T-cell (primary cell): ENCODE results near the gene RRP9. TPM values are rescaled to one million over a fixed set of nuclear protein-coding genes. Genes with fewer than 3 reads are reported as not detected.
"Not testable (repeated sequence)": the region's sequence is repeated elsewhere in the genome, so short reads cannot be mapped to it uniquely, and the experiment has no call there.

ENCODE experiments used
- ATAC-seq, 4 experiments: fragments of 200-7000 bp in 3 of 4; fragments of 150-1000 bp in 1 of 4; cut with Tn5 transposase; replicated peaks in 1 of 4; 1 replicate in 3 of 4; 2 replicates in 1 of 4; pipeline ENCODE4 v1.10.0; 2021; ENCODE audit warnings: moderate library complexity in 3 of 4, mild to moderate bottlenecking in 2 of 4, moderate number of reproducible peaks in 1 of 4
- CTCF ChIA-PET, 2 donors: fragments of 300-600 bp; sonication (Branson Sonifier 250); formaldehyde crosslinking; loops; one replicate each; lab custom pipeline; 2022; ENCODE audit warnings: antibody characterized with exemption in 2 of 2; lab: Charles Lee
- POLR2A ChIA-PET, 2 donors: fragments of 300-600 bp; sonication (Branson Sonifier 250); formaldehyde crosslinking; loops; one replicate each; lab custom pipeline; 2022; ENCODE audit warnings: antibody characterized with exemption in 2 of 2; lab: Charles Lee
- DNase-seq, 35 experiments: peaks; one replicate each; pipeline versions ENCODE4 v3.0.0 to v3.0.0-alpha.2; 2013 to 2023
- H3K27ac ChIP-seq: one replicate; pipeline ENCODE4 v1.5.1; 2013; ENCODE audit warnings: low read length
- H3K27me3 ChIP-seq, 2 experiments: replicated peaks in 1 of 2; 1 replicate in 1 of 2; 2 replicates in 1 of 2; pipeline versions ENCODE4 v1.6.1 to v1.7.0; 2013; ENCODE audit warnings: low read length in 1 of 2, mixed read lengths in 1 of 2; ENCODE audit not compliant: control insufficient read depth in 2 of 2, insufficient read depth in 2 of 2; ENCODE audit errors: extremely low read depth in 1 of 2
- H3K36me3 ChIP-seq, 2 donors: 1 replicate in 1 of 2; 2 replicates in 1 of 2; pipeline versions ENCODE4 v1.6.1 to v1.7.0; 2013; ENCODE audit warnings: low read length in 1 of 2; ENCODE audit not compliant: control insufficient read depth in 2 of 2, insufficient read depth in 1 of 2; ENCODE audit errors: extremely low read depth in 1 of 2
- H3K4me1 ChIP-seq, 2 experiments: 1 replicate in 1 of 2; 2 replicates in 1 of 2; pipeline versions ENCODE4 v1.6.1 to v1.7.0; 2013; ENCODE audit warnings: low read length in 2 of 2, mixed read lengths in 1 of 2; ENCODE audit not compliant: insufficient read depth in 2 of 2, control insufficient read depth in 1 of 2; ENCODE audit errors: extremely low read depth in 1 of 2
- H3K4me3 ChIP-seq, 2 donors: 1 replicate in 1 of 2; 2 replicates in 1 of 2; pipeline versions ENCODE4 v1.5.1 to v1.7.0; 2013; ENCODE audit warnings: mild to moderate bottlenecking in 2 of 2, low read length in 1 of 2, moderate library complexity in 1 of 2; ENCODE audit not compliant: control insufficient read depth in 1 of 2; ENCODE audit errors: extremely low read depth in 1 of 2
- H3K9me3 ChIP-seq: 2 replicates; pipeline ENCODE4 v1.7.0; 2013
- H3K27ac Mint-ChIP-seq, 2 donors: one replicate each; pipeline ENCODE4 v1.8.0; 2020 to 2021; ENCODE audit warnings: mild to moderate bottlenecking in 2 of 2, mixed read lengths in 2 of 2
- H3K27me3 Mint-ChIP-seq, 2 donors: one replicate each; pipeline ENCODE4 v1.8.0; 2021 to 2022; ENCODE audit warnings: mixed read lengths in 2 of 2
- H3K36me3 Mint-ChIP-seq: one replicate; pipeline ENCODE4 v1.8.0; 2021; ENCODE audit warnings: mixed read lengths
- H3K4me1 Mint-ChIP-seq, 3 donors: one replicate each; pipeline ENCODE4 v1.8.0; 2020 to 2022; ENCODE audit warnings: mixed read lengths in 3 of 3, mild to moderate bottlenecking in 1 of 3
- H3K4me3 Mint-ChIP-seq, 3 donors: one replicate each; pipeline ENCODE4 v1.8.0; 2020 to 2022; ENCODE audit warnings: mild to moderate bottlenecking in 3 of 3, mixed read lengths in 3 of 3, moderate library complexity in 3 of 3
- H3K9me3 Mint-ChIP-seq, 3 donors: one replicate each; pipeline ENCODE4 v1.8.0; 2020 to 2022; ENCODE audit warnings: mixed read lengths in 3 of 3
- WGBS: methylation state at CpG from one replicate; pipeline ENCODE4 v1.1.5; 2013; ENCODE audit warnings: missing lambda C conversion rate; ENCODE audit not compliant: insufficient coverage; 5-methylcytosine and 5-hydroxymethylcytosine counted together
- total RNA-seq, 35 experiments: library from RNA in 6 of 35; stranded (reverse) in 6 of 35; fragments of 120-200 nt in 1 of 35; gene quantifications; one replicate each; pipeline versions ENCODE4 v1.2.1 to v1.2.4 and lab custom pipeline; 2013 to 2026

RRP9 gene
- total RNA-seq, 5 donors from 2014 or later (not counting 1 experiment from before 2014, with no cell fraction given) = 11.4 to 20.5 (median 18.3) TPM

GRCh38 chr3:51933471-51934138 is 8.1 kb downstream of the RRP9 start:
- H3K4me1 ChIP-seq = peaks cover 0 to 3% of the 10 kb centered on the region in 2 experiments
- CTCF ChIA-PET = interaction anchor here in 1 of 2 donors (0.6 kb wide), 1 partner anchor 381 kb away, joined by 6 read pairs; no protein-coding TSS in a partner anchor
- no peaks in the 10 kb centered on the region for H3K4me1 Mint-ChIP-seq
- peaks cover 30 to 60% of the 10 kb centered on the region in 2 donors for H3K36me3 ChIP-seq
- no peaks in the 10 kb centered on the region for H3K9me3 Mint-ChIP-seq
- H3K27ac Mint-ChIP-seq = no peak overlapping the region
- no peak overlapping the region for H3K4me3 Mint-ChIP-seq
- no peaks in the 10 kb centered on the region for H3K9me3 ChIP-seq
- peaks cover 43% of the 10 kb centered on the region for H3K36me3 Mint-ChIP-seq
- no peaks in the 10 kb centered on the region for H3K27me3 Mint-ChIP-seq
- H3K4me3 ChIP-seq = no peak overlapping the region
- DNase-seq (no peak), ATAC-seq (no peak)
- POLR2A ChIA-PET = no interaction called here
- no peaks in the 10 kb centered on the region for H3K27me3 ChIP-seq
- WGBS = 94% methylated on average over 9 of the region's 13 CpGs
- H3K27ac ChIP-seq = no peak overlapping the region

- H3K4me3 Mint-ChIP-seq = no peak overlapping the region
- peaks cover 0 to under 1% of the 10 kb centered on the region in 2 experiments for H3K4me1 ChIP-seq
- ATAC-seq = no peak
- no peaks in the 10 kb centered on the region for H3K27me3 ChIP-seq
- H3K27ac Mint-ChIP-seq = no peak overlapping the region
- WGBS = 94% methylated on average over 8 of the region's 15 CpGs
- H3K36me3 ChIP-seq = peaks cover 22 to 51% of the 10 kb centered on the region in 2 donors
- H3K27ac ChIP-seq = no peak overlapping the region
- H3K4me1 Mint-ChIP-seq = no peaks in the 10 kb centered on the region
- ChIA-PET CTCF (interaction anchor here in 1 of 2 donors (0.6 to 1.0 kb wide), 2 partner anchors 188 to 381 kb away, joined by 4 to 6 read pairs; no protein-coding TSS in a partner anchor), POLR2A (no interaction called here)
- no peak for DNase-seq
- no peaks in the 10 kb centered on the region for H3K9me3 ChIP-seq
- peaks cover 37% of the 10 kb centered on the region for H3K36me3 Mint-ChIP-seq
- H3K9me3 Mint-ChIP-seq = no peaks in the 10 kb centered on the region
- H3K27me3 Mint-ChIP-seq = no peaks in the 10 kb centered on the region
- H3K4me3 ChIP-seq = no peak overlapping the region
Measured at GRCh38 chr3:51932471-51933370, 9.0 kb downstream of the RRP9 start.

DNA sequence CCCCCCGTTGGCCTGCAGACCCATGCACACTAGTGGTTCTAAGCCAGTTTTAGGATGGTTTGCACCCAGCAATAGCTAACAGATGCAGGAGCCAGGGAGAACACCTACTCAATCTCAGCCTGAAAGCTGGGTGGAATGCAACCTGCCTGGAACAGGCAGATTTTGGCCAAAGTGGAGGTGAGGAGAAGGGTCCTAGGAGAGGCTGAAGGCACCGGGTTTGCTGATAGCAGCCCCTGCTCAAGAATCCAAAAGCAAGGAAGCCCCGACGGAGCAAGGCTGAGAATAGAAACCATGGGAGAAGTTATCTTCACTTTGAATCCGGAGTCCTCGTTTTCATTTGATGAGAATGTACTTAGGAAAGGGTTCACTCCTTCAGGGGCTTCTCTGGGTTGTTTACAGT is 9.9 kb downstream of the RRP9 start:
- no peaks in the 10 kb centered on the region for H3K4me1 ChIP-seq
- H3K36me3 ChIP-seq = peaks cover 12 to 42% of the 10 kb centered on the region in 2 donors
- Mint-ChIP-seq H3K9me3 (no peaks in the 10 kb centered on the region), H3K4me3 (no peak overlapping the region), H3K36me3 (peaks cover 27% of the 10 kb centered on the region), H3K27ac (no peak overlapping the region), H3K27me3 (no peaks in the 10 kb centered on the region), H3K4me1 (no peaks in the 10 kb centered on the region)
- ATAC-seq (no peak), DNase-seq (no peak)
- H3K27me3 ChIP-seq = no peaks in the 10 kb centered on the region
- H3K27ac ChIP-seq = no peak overlapping the region
- ChIA-PET CTCF (no interaction called here), POLR2A (no interaction called here)
- 100% methylated on average over 3 of the region's 6 CpGs for WGBS
- H3K4me3 ChIP-seq = no peak overlapping the region
- no peaks in the 10 kb centered on the region for H3K9me3 ChIP-seq

GRCh38 chr3:51930439-51930838 is 11.3 kb downstream of the RRP9 start:
- ChIA-PET CTCF (no interaction called here), POLR2A (interaction anchor here in 1 of 2 donors (0.7 kb wide), 1 partner anchor 56 kb away, joined by 5 read pairs; no protein-coding TSS in a partner anchor)
- H3K4me1 ChIP-seq = no peaks in the 10 kb centered on the region
- H3K9me3 ChIP-seq = no peaks in the 10 kb centered on the region
- no peak overlapping the region for H3K27ac Mint-ChIP-seq
- peaks cover 19% of the 10 kb centered on the region for H3K36me3 Mint-ChIP-seq
- no peak overlapping the region for H3K4me3 Mint-ChIP-seq
- no peaks in the 10 kb centered on the region for H3K27me3 Mint-ChIP-seq
- no peaks in the 10 kb centered on the region for H3K9me3 Mint-ChIP-seq
- no peak overlapping the region for H3K27ac ChIP-seq
- DNase-seq (no peak), ATAC-seq (no peak)
- H3K27me3 ChIP-seq = no peaks in the 10 kb centered on the region
- 100% methylated on average over 1 of the region's 1 CpG for WGBS
- H3K4me3 ChIP-seq = no peak overlapping the region
- peaks cover 1 to 28% of the 10 kb centered on the region in 2 donors for H3K36me3 ChIP-seq
- H3K4me1 Mint-ChIP-seq = no peaks in the 10 kb centered on the region

GRCh38 chr3:51929420-51930003 is 12.2 kb downstream of the RRP9 start:
- H3K27me3 Mint-ChIP-seq = no peaks in the 10 kb centered on the region
- ChIA-PET CTCF (no interaction called here), POLR2A (no interaction called here)
- no peaks in the 10 kb centered on the region for H3K4me1 ChIP-seq
- H3K9me3 Mint-ChIP-seq = no peaks in the 10 kb centered on the region
- no peaks in the 10 kb centered on the region for H3K27me3 ChIP-seq
- H3K36me3 ChIP-seq = peaks cover 0 to 19% of the 10 kb centered on the region in 2 donors
- H3K27ac Mint-ChIP-seq = no peak overlapping the region
- H3K4me3 Mint-ChIP-seq = no peak overlapping the region
- WGBS = 60% methylated on average over 3 of the region's 5 CpGs
- no peak for DNase-seq
- H3K4me1 Mint-ChIP-seq = no peaks in the 10 kb centered on the region
- no peak overlapping the region for H3K4me3 ChIP-seq
- H3K27ac ChIP-seq = no peak overlapping the region
- H3K36me3 Mint-ChIP-seq = peaks cover 13% of the 10 kb centered on the region
- no peaks in the 10 kb centered on the region for H3K9me3 ChIP-seq
- ATAC-seq = no peak

GRCh38 chr3:51928981-51929380 is 12.7 kb downstream of the RRP9 start:
- H3K27ac ChIP-seq, H3K9me3 ChIP-seq, H3K4me1 Mint-ChIP-seq, CTCF ChIA-PET, DNase-seq, POLR2A ChIA-PET, H3K36me3 Mint-ChIP-seq, H3K27me3 ChIP-seq, H3K4me1 ChIP-seq, H3K27ac Mint-ChIP-seq, H3K4me3 Mint-ChIP-seq, H3K27me3 Mint-ChIP-seq, H3K9me3 Mint-ChIP-seq, ATAC-seq, H3K4me3 ChIP-seq: not testable (repeated sequence)
- 79% methylated on average over 3 of the region's 3 CpGs for whole genome bisulfite sequencing
- H3K36me3 ChIP-seq = peaks cover 0 to 14% of the 10 kb centered on the region in 2 donors
